Activated gamma-delta T cell (primary cell): ENCODE data around the gene RNF220.
A peak's percentile ranks its signal among the peaks of the same experiment; 100 is the strongest.

Source experiments
- DNase-seq: peaks from one replicate; lab custom pipeline; 2025; lab: John Stamatoyannopoulos, UW

RNF220 gene

DNA sequence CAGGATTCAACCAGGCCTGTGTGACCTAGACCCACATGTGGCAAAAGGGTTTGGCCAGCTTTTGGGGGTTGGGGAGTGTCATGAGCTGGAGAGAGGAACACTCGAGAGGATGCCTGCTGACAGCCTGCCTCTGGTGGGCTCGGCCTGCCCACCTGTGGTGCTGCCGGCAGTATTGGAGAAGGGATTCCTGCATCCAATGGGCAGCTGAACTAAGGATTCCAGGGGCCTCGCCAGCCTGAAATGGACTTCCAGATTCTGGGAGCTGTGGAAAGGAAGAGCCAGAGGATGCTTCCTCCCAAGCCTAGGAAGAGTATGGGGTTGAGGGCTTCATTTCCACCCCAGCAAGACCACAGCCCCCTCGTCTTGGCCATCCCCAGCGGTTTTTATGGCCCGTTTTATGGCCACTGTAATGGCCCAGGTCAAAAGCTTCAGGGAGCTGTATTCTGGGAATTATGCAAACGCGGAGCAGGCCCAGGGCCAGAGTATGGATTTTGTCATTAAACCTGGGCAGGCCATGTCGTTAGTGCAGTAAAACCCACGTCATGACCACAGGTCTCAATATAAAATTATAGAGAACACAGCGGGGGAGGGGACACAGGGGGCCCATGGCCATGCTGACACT is 205.6 kb downstream of the RNF220 start:
- no peak for DNase-seq

DNA sequence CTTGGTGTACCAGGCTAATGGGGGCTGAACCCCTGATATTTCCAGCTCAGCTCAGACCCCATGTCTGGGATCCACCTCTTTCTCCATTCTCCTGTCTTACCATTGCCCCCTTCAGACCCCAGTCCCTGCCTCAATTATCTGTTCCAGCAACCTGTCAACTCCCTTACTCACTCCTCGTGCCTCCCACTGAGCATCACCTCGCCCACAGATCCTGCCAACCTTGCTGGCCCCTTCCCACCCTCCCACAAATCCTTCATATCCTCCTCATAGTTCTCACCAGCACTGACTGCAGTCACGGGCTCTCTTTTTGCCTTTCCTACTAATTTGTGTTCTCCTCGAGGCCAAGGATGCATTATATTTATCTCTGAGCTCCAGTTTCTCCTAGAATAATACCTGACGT is 206.4 kb downstream of the RNF220 start:
- DNase-seq, result no peak

DNA sequence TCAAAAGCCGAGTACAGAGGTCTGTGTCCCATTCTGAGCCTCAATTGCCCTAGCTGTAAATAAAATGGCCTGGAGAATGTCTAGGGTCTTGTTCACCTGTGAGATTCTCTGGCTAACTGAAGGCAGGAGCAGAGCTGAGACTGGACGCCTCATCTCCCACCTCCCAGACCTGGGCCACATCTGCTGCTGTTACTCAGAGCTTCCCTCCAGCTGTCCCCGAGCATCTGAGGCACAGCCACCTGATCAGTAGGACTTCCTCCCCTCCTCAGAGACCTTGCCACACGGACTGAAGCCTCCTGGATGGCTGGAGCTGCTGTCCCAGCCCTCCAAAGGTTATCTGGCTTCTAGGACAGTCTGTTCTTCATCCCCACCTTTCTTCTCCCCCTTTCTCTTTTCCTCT is 206.8 kb downstream of the RNF220 start:
- no peak for DNase-seq

DNA sequence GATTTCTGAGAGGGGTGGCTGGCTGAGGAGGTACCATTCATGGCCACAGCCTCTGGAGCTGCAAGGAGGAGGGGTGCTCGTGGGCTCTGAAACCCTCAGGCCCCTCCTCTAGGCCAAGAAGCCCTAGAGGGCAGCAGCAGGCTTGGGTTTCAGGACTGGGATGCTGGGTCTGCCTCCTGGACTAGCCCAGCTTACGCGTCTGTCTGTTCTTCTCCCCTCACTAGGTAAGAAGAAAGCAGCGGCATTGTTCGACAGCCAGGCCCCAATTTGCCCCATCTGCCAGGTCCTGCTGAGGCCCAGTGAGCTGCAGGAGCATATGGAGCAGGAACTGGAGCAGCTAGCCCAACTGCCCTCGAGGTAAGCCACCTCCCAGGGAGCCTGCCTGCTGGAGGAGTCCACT is 208.9 kb downstream of the RNF220 start:
- DNase-seq, result no peak

DNA sequence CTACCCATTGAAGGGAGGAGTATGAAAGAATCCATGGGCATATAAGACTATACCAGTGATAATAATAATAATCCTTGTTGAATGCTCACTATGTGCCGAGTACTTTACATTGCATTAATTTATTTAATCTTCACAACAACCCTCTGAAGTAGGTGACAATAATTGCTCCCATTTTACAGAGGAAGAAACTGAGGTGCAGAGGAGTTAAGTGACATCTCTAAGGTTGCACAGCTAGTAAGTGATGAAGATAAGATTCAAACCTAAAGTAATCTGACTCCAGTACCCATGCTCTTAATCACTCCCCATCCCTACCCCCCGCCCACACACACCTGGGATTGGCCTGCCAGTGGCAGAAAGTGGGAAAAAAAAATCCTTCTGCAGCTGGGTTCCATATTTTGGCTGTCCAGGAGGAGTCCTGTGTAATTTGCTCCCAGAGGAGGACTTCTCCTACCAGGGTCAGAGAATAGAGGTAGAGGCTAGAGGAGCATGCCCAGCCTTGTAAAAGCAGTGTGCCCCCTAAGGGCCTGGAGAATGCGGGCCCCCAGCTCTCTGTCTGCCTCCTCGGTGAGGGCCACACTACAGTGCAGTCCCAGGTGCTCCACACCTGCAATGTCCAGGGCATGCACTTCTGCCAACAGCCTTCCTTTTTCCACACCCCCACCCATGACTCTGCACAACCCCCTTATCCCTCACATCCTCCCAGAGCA is 211.4 kb downstream of the RNF220 start:
- DNase-seq, result no peak

DNA sequence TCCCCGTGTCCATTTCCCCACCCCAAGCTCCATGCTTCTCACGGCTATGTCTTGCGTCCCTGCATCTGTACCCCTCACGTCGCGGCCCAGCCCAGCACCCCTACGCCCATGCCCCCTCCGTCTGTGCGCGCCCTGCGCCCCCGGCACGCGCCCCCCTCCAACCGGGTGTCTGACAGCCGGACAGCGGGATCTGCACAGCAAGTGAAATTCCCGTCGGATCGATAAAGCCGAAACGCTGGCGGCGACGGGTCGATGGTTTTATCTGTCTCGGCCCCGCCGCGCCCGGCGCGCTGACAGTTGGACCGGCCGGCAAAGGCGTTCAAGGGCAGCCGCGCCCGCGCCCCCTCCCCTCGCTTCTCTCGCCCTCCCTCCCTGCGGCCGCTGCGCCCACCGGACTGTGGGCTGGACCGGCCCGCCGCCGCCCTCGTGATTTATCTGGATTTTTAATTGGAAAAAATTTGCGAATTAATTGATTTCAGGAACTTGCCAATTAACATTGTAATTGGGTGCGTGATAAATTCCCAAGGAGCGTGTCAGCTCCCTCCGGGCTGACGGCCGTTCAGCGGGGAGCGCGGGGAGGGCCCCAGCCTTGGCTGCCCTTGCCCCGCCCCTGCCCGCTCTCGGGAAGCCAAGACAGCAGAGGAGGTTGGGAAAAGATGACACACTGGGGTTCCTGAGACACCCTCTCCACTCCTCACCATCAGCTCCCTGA is 212.1 kb downstream of the RNF220 start:
- DNase-seq, result no peak

DNA sequence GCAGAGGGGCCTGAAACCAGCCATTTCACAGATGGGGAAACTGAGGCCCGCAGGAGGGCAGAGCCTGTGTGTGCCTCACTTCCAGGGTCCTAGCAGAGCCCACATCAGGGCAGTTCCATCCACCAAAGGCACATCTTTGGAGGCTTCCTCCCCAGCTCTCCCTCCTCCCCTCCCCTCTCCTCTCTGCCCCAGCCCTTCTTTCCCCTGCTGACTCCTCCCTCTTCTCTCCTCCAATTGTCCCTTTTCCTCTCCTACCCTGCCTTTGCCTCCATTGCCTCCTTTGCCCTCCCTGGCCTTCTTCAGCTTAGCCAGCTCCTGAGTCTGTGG is 212.6 kb downstream of the RNF220 start:
- no peak for DNase-seq

DNA sequence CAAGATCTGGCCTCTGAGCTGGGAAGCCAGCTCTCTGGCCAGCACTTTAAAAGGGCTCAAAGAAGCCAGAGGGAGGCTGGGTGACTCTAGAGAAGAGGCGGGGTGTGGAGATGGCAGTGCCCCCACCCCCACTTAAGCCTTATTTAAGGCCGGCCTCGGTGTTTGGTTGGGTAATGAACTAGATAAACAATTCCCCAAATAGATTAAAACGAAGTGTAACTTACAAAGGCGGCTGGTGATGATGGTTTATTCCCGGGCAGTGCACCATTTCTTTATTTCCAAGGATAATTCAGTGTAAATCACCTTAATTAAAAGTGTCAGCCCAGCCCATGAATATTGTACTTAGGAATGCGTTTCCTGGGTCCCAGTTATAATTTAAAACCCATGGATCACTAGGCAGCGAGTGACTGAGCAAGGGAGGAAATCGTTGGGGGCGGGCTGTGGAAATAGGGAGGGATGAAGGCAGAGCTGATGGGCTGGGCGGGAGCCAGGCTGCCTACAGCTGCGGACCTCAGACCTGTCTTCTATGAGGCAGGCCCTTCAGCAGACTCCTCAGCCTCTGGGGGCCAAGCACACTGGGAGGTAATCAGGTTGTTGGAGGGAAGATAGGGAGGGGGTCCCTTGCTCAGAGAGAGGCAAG is 214.3 kb downstream of the RNF220 start:
- no peak for DNase-seq

DNA sequence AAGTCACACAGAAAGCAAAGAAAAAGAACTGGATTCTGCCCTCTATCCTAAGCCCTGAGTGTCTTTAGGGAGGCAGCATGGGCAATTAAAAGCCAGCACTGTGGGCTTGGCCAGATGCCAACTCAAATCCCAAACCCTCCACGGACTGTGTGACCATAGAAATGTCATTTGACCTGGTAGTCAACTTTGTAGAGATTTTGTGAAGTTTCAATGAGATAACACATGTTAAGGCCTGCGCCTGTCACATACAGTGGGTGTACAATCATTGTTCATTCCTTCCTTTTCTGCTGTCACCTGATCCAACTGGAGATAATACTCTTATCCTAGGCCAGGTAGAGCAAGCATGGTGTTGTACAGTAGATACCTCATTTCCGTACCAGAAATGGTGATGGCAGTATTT is 215.0 kb downstream of the RNF220 start:
- DNase-seq, result no peak

DNA sequence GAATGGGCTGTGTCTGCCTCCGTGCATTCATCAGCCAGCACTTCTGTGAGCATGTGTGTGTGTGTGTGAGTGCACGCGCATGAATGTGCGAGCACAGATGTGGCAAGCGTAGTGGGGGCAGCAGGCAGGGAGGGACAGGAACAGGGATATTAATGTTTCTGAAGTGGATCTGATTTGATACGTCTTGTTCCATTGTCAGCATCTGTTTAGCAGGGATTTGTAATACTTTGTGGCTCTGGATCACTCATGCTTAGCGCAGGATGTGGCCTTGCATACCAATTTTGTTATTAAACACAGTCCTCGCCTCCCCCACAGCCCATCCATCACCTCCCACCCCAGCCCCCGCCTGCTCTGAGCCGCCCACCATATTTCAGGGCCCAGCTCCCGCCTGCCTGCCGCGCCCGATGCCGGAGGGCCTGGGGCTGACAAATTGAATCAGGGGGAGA is 216.8 kb downstream of the RNF220 start:
- no peak for DNase-seq

DNA sequence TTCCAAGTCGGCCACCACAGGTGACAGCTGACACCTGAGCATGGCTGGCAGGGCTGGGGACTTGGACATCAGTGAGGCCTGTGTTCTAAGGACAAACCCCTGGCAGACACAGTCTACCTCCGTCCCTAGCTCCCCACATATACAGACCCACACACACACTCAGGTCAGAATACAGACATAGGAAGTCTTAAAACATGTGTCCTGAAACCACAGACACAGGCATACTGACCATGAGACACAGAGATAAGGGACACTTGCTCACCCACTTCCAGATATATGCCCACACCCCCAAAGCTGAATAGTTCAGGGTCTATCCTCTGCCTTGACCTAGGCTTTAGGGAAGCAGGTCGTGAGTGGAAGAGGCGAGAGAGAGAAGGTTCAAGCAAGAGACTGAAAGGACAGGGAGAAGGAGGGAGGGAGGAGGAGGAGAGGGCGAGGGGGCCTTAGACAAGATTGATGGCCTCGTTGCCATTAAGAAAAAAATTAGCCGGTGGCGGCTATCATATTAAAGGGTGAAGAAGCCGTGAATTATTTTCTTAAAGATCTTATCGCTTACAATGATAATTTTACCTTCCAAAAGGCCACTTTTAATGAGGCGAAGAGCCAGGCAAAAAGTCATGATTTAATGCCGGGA is 219.3 kb downstream of the RNF220 start:
- DNase-seq, result no peak

DNA sequence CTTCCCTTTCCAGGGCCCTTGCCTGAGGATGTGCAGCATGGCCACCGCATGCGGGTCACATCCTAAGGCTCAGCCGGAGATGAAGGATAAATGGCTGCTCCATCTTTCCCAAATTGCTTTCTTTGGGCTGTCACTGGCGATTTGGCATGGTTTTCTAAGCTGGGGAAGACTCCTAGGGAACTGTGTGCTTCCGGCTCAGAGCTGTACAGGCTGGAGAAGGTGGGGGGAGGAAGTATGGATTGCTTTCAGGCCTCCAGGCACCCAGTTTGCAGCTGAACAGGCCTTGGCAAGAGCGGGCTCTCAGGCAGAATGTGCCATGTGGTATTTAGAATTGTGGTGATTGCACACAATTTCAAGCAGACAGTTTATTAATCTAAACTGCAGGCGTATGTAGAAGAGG is 220.3 kb downstream of the RNF220 start:
- no peak for DNase-seq

DNA sequence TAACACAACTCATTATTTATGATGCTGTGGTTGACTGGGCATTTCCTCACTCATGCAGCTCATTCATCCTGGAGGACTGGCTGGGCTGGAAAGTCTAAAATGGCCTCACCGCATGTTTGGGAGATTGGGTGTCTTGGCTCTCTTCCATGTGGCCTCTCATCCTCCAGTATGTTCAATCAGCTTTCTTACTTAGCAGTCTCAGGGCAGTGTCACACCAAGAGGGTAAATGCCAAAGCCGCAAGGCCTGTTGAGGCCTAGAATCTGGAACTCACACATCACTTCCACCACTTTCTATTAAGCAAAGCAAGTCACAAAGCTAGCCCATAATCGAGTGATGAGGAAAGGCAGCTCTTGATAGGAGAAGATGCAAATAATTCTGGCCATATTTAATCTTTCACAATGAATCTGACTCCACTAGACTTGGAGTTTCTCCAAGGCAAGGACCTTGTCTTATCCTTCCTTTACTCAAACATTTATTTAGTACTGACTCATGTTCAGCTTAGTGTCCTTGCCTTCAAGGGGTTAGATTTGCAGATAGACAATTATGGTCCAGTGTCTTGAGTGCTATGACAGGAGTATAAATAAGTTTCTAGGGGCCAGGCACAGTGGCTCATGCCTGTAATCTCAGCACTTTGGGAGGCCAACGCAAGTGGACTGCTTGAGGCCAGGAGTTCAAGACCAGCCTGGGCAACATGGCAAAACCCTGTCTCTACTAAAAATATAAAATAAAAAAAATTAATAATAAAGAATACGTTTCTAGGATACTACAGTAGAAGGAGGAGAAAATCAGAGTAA is 224.1 kb downstream of the RNF220 start:
- DNase-seq, result no peak

DNA sequence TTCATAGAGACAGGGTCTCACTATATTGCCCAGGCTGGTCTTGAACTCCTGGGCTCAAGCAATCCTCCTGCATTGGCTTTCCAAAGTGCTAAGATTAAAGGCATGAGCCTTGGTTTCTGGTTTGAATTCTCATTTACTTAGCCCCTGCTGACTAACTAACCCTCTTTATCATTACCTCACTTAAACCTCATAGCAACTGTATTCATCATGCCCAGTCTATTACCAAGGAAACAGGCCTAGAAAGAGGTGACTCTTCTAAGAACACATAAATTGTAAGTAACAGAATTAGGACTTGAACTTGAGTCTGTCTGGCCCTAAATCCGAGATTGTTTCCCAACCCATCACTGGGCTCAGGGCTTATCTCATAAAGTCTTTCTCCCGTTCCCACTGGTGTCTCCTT is 225.1 kb downstream of the RNF220 start:
- no peak for DNase-seq

DNA sequence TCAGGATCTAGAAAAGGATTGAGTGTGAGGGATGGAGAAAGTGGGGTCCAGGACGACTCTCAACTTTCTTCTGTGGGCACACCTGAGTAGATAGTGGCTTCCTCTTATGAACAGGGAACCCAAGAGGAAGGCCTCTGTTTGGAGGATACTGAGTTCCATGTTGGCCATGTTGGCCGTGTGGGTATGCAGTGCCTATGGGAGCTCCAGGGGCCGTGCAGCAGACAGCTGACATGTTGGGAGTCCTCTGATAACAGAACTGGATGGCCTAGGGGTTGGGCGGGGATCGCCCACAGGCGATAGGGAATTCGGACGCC is 226.2 kb downstream of the RNF220 start:
- DNase-seq, result no peak

DNA sequence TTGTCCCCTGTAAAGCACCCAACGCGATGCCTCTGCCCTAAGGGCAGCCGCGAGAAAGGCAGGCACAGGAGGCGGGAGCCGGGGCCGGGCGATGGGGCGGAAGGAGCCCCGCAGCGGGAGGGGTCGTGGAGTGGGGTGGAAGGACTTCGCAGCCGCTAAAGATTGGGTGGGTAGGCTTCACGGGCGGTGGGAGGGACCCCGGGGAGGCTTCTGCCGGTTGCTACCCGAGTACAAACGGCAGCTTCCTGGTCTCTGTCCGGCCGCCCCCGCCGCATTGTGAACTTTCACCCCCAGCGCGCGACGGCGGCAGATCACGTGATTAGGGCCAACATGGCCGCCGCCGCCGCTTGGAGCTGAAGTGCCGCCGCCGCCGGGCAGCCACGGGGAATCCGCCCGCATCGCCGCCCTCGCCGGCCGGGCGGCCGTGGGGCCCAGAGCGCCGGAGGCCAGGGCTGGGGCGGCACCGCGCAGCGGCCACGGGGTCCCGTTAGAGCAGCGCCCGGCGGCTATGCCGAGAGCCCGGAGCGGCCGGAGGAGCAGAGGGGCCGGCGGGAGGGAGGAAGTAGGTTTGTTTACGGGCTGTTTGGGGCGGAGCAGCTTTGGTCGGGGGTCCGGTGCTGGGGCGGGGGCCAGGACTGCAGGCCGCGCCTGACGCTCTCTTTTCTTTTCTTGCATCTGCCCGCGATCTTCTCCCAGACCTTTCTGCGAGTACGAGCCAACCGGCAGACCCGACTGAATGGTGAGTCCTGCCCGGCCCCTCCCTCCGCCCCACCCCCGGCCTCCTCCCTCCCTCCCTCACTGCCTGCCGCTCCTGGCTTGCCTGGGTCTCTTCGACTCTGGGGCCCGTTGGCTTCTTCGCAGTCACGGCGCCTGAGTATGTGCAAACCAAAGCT is 226.8 kb downstream of the RNF220 start:
- peak; percentile 83 for DNase-seq

DNA sequence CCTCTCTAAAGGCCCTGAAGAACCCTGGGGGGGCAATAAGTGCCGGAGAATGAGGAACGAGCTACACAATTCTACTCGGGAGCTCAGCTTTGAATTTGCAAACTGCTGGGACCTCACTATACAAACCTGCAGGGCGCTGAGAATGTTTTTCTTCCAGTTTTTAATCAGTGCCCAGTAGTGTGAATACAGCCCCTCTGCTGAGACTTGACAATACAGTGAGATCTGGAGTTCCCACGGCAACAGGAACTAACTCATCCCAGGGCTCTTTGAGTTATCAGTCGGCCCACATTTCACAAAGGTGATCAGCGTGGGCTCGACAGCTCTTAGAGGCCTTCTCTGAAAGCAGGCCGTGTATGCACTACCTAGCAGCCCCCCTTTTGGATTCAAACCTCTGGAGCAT is 227.5 kb downstream of the RNF220 start:
- DNase-seq, result no peak

DNA sequence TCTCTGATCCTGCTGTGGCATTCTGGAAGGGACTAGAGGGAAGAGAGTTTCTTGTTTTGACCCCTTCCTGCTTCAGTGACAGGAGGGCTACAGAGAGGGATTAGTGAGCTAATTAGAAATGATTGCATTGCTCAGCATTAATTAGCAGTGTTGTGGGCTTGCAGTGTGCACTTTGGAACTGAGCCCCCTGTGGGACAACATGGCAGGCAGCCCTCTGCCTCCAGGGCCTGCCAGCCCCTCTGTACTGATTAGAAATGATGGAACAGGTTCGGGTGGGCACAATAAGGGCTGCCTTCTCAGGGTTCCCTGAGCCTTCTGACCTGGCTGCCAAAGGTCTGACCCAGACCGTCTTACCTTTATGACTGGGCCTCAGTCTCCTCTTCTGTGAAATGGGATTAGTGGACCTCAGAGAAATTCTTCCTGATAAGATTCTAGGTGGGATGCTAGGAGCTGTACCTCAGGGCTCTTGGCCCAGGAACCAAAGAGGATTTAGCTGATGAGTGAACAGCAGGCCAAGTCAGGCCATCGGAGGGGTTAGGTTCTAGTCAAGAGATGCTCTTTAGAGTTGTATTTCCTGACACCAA is 229.6 kb downstream of the RNF220 start:
- DNase-seq, result no peak

DNA sequence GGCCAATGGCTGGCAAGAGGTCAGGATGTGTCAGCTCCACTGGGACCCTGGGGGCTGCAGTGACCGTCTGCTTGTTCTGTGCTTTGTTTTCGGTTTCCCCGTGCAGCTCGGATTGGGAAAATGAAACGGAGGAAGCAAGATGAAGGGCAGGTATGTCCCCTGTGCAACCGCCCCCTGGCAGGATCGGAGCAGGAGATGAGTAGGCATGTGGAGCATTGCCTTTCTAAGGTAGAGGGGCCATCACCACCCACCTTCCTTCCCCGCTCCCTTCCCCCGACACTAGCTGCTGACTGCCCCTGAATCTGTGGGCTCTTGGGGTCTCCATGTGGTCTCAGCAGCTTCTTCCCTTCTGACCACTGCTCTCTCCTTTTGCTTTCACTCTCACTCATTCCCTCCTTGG is 230.4 kb downstream of the RNF220 start:
- DNase-seq, result no peak

DNA sequence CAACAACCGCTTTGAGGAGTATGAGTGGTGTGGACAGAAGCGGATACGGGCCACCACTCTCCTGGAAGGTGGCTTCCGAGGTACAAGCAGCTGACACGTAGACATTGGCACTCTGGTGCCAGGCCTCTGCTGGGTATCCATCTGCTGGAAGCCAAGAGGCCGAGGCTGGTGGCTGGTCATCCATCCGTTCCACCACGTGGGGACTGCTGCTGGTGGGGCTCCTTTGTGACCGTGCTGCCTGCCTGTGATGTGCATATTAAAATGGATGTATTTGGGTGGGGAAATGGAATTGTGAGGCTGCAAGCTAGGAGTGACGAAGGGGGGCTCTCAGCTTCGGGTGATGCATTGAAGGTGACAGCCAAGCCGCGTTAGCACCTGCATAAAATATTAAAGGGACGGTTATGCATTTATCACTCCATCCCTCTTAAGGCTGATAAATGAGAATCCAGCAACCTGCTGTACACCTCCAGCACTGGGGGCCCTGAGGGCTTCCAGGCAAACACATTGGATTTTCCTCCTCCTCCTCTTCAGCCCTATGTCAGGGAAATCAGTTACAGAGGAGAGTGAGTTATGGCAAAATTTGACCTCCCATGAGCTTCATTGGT is 231.1 kb downstream of the RNF220 start:
- DNase-seq, result no peak
